Measurements from ENCODE around the gene BRMS1.
A peak's percentile ranks its signal among the peaks of the same experiment; 100 is the strongest.

Gene BRMS1

GRCh38 chr11:66290330-66290621 is 54.6 kb downstream of the BRMS1 start:
- peaks cover 18 to 35% of the 10 kb centered on the region in 2 donors for H3K27me3 ChIP-seq (ENCODE audit: control insufficient read depth in 1 of 2, insufficient read depth in 2 of 2, low read length in 2 of 2)
- H3K4me3 ChIP-seq (ENCODE audit: low read depth in 1 of 2, low read length in 2 of 2), result no peak overlapping the region
- H3K4me1 ChIP-seq (ENCODE audit: insufficient read depth, low read length), result peaks cover 19% of the 10 kb centered on the region
- H3K9me3 ChIP-seq (ENCODE audit: low read length), result no peaks in the 10 kb centered on the region
- H3K36me3 ChIP-seq (ENCODE audit: insufficient read depth, low read length), result no peaks in the 10 kb centered on the region
- no peak overlapping the region for H3K27ac ChIP-seq (ENCODE audit: low read depth, low read length)
- no peak overlapping the region for H3K9ac ChIP-seq (ENCODE audit: low read length)

- Histone ChIP-seq H3K27ac (ENCODE audit: low read depth, low read length) (peak overlapping the region; percentile 90), H3K4me1 (ENCODE audit: insufficient read depth, low read length) (peaks cover 19% of the 10 kb centered on the region), H3K27me3 (ENCODE audit: control insufficient read depth in 1 of 2, insufficient read depth in 2 of 2, low read length in 2 of 2) (peaks cover 18 to 34% of the 10 kb centered on the region in 2 donors), H3K9me3 (ENCODE audit: low read length) (no peaks in the 10 kb centered on the region), H3K36me3 (ENCODE audit: insufficient read depth, low read length) (peaks cover under 1% of the 10 kb centered on the region), H3K4me3 (ENCODE audit: low read depth in 1 of 2, low read length in 2 of 2) (peak overlapping the region; percentile 81 to 95), H3K9ac (ENCODE audit: low read length) (no peak overlapping the region)
Observed at GRCh38 chr11:66289548-66290329, 55.2 kb downstream of the BRMS1 start.

GRCh38 chr11:66288671-66289547 is 56.0 kb downstream of the BRMS1 start, which contains the start of gene YIF1A:
TSS of gene YIF1A (minus strand) at chr11:66289143. CDS start at chr11:66288985, 158 bp downstream.
- Histone ChIP-seq H3K27me3 (ENCODE audit: control insufficient read depth in 1 of 2, insufficient read depth in 2 of 2, low read length in 2 of 2) (peaks cover 18 to 26% of the 10 kb centered on the region in 2 donors), H3K9ac (ENCODE audit: low read length) (peak within 1 kb of the TSS; percentile 89), H3K9me3 (ENCODE audit: low read length) (no peaks in the 10 kb centered on the region), H3K4me3 (ENCODE audit: low read depth in 1 of 2, low read length in 2 of 2) (peak within 1 kb of the TSS; percentile 81 to 95), H3K4me1 (ENCODE audit: insufficient read depth, low read length) (peaks cover 19% of the 10 kb centered on the region), H3K27ac (ENCODE audit: low read depth, low read length) (peak within 1 kb of the TSS; percentile 90), H3K36me3 (ENCODE audit: insufficient read depth, low read length) (peaks cover 7% of the 10 kb centered on the region)

GRCh38 chr11:66287889-66288670 is 56.8 kb downstream of the BRMS1 start:
- Histone ChIP-seq H3K9me3 (ENCODE audit: low read length) (no peaks in the 10 kb centered on the region), H3K27ac (ENCODE audit: low read depth, low read length) (peak overlapping the region; percentile 90), H3K4me3 (ENCODE audit: low read depth in 1 of 2, low read length in 2 of 2) (peak overlapping the region; percentile 81 to 95), H3K4me1 (ENCODE audit: insufficient read depth, low read length) (peaks cover 20% of the 10 kb centered on the region), H3K36me3 (ENCODE audit: insufficient read depth, low read length) (peaks cover 7% of the 10 kb centered on the region), H3K27me3 (ENCODE audit: control insufficient read depth in 1 of 2, insufficient read depth in 2 of 2, low read length in 2 of 2) (peaks cover 15 to 22% of the 10 kb centered on the region in 2 donors), H3K9ac (ENCODE audit: low read length) (peak overlapping the region; percentile 89)
